ENCODE measurements around the gene KAT14.
"Not testable (repeated sequence)": the region's sequence is repeated elsewhere in the genome, so short reads cannot be mapped to it uniquely, and the experiment has no call there.

Gene KAT14

DNA sequence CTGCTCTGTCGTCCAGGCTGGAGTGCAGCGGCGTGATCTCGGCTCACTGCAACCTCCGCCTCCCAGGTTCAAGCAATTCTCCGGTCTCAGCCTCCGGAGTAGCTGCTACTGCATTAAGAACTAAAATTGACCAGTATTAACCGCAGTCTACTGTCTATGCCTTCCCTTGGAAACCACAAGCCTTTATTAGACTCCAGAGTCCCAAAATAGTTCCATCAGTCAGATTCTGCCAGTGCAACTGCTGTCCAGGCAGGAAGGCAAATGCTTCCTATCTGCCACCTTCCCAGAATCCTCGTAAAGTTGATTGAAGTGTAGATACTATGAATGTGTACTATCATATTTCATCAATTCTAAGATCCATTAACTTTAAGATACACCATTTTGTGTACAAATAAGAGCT is 16.7 kb downstream of the KAT14 start:
- DNase-seq (ENCODE audit: low read depth in 1 of 2, low spot score in 1 of 2) = no peak

DNA sequence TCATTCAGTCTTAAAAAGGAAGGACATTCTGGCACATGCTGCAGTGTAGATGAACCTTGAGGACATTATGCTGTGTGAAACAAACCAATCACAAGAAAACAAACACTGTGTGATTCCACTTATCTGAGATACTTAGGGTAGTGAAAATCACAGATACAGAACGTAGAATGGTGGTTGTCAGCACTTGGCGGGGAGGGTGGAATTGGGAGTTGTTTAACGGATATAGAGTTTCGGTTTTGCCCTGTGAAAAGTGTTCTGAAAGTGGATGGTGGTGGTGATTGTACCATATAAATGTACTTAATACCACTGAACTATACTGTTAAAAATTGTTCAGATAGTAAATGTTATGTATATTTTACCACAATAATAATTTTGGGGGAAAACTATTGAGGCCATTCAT is 18.4 kb downstream of the KAT14 start:
- DNase-seq (ENCODE audit: low read depth in 1 of 2, low spot score in 1 of 2) = no peak

DNA sequence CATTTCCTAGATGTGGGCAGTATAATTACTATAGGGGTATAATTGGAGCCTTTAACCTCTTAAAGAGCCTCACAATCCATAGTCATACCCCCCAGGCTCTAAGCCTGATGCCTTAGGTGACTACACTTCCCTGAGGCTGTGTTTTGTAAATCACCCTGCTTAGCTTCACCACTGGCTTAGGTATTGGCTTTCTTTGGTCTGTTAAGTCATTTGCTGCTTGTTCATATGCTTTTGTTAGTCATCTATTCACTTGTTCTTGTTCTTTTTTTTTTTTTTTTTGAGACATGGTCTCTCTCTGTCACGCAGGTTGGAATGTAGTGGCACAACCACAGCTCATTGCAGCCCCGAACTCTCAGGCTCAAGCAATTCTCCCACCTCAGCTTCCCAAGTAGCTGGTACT is 26.7 kb downstream of the KAT14 start:
- DNase-seq (ENCODE audit: low read depth in 1 of 2, low spot score in 1 of 2) = no peak

DNA sequence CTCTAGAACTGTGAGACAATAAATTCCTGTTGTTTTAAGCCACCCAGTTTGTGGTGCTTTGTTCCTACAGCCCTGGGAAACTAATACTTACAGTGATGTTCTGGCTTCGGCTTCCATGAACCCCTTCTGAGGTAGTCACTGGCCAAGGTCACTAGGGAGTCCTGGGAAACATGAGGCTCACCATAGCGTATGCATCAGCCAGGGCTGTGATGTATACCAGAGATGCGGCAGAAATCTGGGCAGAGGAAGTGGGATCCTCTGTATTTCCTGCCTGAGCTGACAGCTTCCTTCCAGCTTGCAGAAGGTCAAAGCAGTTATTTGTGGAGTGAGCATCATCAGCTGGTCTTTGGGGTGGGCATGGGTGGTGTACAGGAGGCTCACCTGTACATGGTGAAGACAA is 27.9 kb downstream of the KAT14 start:
- no peak for DNase-seq (ENCODE audit: low read depth in 1 of 2, low spot score in 1 of 2)

DNA sequence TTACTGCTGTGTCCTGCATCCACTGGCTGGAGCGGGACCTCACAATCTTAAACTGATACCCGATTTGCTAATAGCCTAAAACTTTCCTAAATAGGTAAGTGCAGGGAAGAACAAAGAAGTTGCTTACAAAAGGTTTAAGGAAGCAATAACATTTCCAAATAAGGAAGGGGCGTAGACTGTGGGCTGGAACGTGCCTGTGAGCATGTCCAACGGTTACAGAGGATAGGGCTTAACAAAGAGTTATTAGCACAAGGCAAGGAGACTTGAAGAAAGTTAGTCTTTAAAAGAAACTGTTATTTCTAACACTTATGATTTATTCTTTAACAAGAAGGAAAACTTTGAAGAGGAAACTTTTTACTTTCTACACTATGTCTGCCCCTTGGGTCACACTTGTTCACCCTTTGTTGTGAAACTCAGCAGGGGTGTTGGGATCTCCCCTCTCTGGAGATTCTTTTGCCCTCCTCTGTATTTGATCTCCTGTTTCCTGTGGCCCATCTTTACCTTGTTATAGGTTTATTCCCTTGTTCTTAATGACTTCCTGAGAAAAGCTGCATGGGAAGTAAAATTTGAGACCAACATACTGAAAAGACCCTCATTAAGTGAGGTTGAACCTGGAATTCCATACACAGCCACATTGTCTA is 28.7 kb downstream of the KAT14 start:
- DNase-seq (ENCODE audit: low read depth in 1 of 2, low spot score in 1 of 2) = no peak

DNA sequence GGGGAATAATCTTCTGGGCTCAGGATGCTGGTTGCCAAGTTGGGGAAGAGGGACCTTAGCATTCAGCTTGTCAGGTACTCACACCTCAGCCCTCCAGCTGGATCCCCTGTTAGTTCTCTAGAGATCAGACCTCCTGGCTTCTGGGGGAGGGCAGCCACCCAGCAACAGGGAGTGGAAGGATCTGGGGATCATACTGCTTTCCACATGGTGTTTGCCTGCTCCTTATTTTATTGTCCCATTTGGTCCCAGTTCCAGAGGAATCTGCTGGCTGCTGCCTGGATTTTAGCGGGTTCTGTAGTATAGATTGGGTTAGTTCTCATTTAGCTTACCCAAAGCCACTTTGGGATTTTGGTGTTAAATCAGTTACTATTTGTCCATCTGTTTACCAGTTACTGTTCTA is 29.3 kb downstream of the KAT14 start:
- DNase-seq (ENCODE audit: low read depth in 1 of 2, low spot score in 1 of 2) = no peak

DNA sequence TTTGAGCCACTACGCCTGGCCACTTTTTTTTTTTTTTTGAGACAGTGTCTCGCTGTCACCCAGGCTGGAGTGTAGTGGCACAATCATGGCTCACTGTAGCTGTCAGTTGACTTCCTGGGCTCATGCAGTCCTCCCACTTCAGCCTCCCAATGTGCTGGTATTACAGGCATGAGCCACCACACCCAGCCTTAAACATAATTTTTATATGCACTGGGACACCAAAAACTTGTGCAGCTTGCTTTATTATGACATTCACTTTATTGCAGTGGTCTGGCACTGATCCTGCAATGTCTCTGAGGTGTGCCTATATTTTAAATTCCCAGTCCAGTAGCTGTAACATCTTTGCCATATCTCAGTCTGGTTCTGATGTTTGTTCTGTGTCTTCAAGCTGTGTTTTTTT is 34.7 kb downstream of the KAT14 start:
- DNase-seq (ENCODE audit: low read depth in 1 of 2, low spot score in 1 of 2) = no peak

DNA sequence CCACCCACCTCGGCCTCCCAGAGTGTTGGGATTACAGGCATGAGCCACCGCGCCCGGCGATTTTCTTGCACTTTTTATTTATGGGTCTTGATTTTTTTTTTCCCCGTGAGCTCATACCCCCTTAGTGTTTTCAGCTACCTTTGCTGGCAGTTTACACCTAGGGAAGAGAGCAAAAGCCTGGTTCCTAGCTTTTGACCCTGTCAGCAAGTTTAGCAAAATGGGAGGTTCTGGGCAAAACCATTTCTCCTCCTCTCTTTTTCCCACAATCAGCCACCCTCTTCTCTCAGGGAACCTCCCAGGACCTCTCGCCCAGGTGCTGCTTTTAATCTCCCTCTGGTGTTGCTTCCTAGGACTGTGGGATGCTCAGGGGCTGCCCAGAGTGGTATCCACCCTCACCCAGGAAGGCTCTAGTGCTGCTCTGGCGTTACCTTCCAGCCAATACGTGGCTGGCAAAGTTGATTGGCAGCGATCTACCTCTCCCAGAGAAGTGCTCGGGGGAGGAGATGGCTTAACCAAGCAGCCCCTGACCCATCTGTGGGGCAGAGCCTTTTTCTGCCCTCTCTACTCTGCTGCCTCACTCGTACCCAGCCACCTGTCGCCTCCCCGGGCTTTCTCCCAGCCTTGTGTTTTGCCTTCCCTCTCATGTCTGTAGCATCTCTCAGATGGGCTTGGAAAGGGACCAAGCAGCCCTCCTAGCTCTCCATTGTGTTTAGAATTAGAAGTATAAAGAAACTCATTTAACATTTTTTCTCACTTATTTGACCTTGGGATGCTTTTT is 37.4 kb downstream of the KAT14 start:
- DNase-seq (ENCODE audit: low read depth in 1 of 2, low spot score in 1 of 2) = no peak

DNA sequence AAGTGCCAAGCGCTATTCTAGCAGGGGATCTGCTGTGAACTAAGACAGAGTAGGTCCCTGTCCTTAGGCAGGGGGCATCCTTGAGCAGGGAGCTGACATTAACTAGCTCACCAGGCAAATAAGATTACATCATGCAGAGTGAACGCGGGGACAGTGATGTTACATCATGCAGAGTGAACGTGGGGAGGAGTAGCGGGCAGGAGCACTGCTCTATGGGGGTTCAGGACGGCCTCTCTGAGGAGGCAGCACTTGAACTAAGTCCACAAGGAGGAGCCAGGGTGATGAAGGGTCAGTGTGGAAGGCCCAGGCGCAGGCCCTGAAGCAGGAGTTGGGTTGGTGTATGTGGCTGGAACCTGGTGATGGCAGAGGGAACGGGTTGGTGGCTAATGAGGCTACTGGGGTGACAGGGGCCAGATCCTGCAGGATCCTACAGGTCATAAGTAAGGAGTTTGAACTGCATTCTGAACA is 38.7 kb downstream of the KAT14 start:
- no peak for DNase-seq (ENCODE audit: low read depth in 1 of 2, low spot score in 1 of 2)

DNA sequence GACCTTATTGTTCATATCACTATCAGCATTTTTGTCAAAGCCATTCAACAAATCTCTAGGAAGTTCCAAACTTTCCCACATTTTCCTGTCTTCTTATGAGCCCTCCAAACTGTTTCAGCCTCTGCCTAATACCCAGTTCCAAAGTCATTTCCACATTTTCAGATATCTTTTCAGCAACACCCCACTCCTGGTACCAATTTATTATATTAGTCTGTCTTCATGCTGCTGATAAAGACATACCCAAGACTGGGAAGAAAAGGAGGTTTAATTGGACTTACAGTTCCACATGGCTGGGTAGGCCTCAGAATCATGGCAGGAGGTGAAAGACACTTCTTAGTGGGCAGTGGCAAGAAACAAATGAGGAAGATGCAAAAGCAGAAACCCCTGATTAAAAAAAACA is 42.7 kb downstream of the KAT14 start:
- DNase-seq (ENCODE audit: low read depth in 1 of 2, low spot score in 1 of 2) = not testable (repeated sequence)

DNA sequence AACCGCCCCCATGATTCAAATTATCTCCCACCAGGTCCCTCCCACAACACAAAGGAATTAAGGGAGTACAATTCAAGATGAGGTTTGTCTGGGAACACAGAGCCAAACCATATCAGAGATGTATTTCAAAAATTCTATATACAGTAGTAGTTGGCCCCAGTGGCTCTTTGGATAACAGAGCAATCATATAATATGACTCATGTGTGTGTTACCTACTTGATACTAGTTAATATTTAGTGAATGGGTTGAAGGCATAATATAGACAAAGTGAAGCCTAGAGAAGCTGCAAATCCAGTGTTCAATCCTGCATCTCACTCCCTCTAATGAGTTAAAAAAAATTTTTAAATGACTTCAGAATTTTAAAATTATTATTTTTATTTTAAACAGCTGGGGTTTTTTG is 43.2 kb downstream of the KAT14 start:
- DNase-seq (ENCODE audit: low read depth in 1 of 2, low spot score in 1 of 2) = no peak

DNA sequence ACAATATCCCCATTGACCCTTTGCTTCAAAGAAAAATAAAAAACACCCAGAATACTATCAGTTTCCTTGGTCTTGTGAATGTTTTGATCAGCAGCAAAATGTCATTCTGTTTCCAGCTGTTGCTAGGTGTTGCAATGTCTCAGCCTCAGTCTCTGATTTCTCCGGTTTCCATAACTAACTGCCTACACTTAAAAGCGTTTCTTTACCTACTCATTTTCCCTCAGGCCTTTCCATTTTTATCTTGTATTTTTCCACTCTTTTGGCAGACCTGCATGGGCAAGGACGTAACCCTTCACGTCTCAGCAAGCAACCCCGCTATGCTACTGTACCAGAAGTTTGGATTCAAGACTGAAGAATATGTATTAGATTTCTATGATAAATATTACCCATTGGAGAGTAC is 49.4 kb downstream of the KAT14 start:
- DNase-seq (ENCODE audit: low read depth in 1 of 2, low spot score in 1 of 2) = no peak

DNA sequence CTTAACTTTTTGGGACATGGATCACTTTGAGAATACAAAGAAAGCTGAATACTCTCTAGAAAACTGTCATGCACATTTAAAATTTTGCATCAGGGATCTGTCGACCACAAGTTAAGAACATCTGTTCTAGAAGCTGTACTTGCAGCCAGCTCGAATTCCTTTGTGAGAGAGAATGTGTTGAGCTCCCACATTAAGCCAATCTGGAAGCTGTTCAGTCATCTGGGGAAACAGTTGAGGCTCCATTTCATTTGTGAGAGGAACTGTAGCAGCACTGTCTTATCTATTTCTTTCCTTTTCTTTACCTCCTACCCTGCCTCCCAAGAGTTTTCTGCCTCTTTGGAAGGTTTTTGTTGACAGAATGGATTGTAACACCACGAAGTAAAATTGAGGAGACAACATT is 50.8 kb downstream of the KAT14 start:
- DNase-seq (ENCODE audit: low read depth in 1 of 2, low spot score in 1 of 2) = no peak

DNA sequence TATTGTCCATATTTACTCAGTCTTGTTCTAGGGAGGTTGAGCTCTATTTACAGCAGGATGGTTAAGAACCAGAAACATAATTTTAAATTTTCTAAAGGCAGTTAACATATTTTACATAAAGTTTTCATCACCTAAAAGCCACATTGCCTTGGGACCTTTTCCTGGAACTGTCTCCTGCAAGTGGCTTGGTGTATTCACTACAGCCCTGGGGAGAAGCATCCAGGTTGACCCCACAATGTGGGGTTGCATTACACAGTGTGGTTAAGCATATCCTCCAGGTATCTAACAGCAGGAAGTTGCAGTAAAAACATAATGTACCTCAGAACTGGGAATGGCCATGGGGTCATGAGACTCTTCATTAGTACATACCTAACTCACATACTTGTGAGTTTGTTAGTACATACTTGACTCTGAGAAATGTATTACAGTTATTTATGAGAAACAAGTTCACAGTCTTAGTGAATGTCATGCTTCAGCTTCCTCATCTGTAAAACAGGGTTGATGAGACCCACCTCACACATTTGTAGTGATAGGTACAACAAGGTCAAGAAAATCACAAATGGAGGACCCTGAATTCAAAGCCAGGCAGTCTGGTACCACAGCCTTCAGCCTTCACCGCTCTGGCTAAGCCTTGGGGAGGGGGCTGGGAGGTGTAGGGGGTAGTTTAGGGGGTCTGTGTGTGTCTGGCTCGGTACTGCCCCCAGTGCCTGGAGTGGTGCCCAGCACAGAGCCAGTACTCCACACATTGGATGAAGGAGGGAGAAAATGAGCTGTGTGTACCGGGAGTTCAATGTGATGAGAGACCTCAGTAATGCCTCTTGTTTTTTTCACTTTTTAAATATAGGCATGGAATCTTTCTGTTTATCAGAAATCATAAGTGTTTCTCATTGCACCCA is 52.9 kb downstream of the KAT14 start:
- no peak for DNase-seq (ENCODE audit: low read depth in 1 of 2, low spot score in 1 of 2)

DNA sequence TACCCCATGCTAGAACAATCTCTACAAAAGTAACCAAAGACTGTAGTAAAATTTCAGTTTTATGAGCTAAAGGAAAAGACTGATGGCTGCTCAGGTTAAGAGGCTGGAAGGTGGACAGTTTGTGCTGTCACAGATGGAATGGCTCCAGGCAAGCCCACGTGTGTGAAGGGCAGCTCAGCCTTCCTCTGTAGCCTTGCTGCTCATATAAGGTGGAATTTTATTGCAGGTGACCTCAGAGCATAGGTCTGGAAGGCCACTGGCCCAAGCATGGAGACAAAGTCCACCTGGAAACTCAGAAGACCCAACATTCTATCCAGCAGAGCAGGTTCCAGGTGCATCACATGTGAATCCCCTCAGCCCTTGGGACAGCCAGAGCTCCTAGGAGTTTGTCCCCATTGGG is 53.6 kb downstream of the KAT14 start:
- DNase-seq (ENCODE audit: low read depth in 1 of 2, low spot score in 1 of 2) = no peak

DNA sequence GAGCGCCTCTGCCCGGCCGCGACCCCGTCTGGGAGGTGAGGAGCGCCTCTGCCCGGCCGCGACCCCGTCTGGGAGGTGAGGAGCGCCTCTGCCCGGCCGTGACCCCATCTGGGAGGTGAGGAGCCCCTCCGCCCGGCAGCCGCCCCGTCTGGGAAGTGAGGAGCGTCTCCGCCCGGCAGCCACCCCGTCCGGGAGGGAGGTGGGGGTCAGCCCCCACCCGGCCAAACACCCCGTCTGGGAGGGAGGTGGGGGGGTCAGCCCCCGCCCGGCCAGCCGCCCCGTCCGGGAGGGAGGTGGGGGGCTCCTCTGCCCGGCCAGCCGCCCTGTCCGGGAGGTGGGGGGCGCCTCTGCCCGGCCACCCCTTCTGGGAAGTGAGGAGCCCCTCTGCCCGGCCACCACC is 56.8 kb downstream of the KAT14 start:
- DNase-seq (ENCODE audit: low read depth in 1 of 2, low spot score in 1 of 2) = not testable (repeated sequence)

DNA sequence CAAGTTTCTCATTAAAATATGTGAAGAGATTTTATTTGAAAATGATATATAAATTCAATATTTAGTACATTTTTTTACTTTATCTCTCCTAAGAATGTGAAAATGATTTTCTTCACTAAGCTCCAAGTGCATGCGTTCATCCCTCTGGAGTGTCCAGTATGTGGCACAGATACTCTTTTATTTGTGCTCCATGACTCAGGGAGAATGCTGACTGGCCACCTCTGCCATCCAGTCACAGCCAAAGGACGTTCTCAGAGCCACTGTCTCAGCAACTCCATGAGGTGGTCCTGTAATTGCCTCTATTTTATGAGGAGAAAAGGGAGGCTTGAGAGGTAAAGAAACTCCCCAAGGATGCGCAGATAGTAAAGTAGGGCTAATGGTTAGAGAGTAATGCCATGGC is 58.3 kb downstream of the KAT14 start:
- no peak for DNase-seq (ENCODE audit: low read depth in 1 of 2, low spot score in 1 of 2)

DNA sequence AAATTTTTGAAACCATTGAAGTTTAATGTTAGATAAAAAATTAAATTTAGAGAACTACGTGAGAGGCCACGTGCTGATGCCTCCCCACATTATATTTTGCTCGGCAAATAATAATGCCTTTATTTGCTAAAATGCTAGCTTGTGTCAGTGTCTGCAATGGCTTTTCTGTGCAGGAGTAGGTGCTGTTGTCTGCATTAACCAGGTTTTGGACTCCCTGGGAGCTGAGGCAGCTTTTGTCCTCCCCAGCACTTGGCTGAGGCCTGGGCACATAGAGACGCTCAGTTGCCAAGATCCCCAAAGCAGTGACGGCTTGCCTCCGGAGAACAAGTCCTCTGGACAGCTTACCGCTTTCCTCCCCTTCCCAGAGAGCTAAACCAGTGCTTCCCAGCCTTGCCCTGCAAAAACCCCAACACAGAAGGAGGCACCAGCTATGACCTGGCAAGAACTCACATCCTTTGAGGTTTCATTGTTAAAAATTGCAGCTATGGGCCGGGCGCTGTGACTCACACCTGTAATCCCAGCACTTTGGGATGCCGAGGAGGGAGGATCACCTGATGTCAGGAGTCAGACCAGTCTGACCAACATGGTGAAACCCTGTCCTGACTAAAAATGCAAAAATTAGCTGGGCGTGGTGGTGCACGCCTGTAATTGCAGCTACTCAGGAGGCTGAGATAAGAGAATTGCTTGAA is 59.9 kb downstream of the KAT14 start:
- no peak for DNase-seq (ENCODE audit: low read depth in 1 of 2, low spot score in 1 of 2)

DNA sequence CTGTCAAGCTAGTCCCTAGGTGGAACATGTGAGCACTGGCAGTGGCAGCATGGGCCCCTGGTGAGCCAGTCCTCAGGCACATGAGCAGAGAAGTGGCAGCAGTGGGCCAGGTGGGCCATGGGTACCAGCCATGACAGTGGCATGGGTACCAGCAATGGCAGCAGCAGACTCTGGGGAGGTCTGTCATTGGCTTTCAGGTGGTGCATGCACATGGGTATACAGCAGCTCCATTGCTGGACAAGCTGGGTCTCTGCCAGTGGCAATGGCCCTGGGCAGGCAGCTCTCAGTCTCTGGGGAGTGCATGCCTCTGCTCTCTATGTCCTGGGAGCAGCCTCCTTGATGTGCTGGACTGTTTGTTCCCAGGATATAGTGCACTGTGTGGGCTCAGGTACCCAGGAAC is 65.3 kb downstream of the KAT14 start:
- no peak for DNase-seq (ENCODE audit: low read depth in 1 of 2, low spot score in 1 of 2)

DNA sequence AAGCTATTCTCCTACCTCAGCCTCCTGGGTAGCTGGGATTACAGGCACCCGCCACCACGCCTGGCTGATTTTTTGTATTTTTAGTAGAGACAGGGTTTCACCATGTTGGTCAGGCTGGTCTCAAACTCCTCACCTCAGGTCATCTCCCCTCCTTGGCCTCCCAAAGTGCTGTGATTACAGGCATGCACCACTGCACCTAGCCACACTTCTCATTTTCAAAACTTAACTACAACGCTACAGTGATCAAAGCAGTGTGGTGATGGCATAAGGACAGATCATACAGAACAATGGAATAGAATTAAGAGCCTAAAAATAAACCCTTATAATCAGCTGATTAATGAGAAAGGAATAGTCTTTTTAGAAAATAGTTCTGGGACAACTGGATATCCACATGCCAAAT is 66.0 kb downstream of the KAT14 start:
- not testable (repeated sequence) for DNase-seq (ENCODE audit: low read depth in 1 of 2, low spot score in 1 of 2)

DNA sequence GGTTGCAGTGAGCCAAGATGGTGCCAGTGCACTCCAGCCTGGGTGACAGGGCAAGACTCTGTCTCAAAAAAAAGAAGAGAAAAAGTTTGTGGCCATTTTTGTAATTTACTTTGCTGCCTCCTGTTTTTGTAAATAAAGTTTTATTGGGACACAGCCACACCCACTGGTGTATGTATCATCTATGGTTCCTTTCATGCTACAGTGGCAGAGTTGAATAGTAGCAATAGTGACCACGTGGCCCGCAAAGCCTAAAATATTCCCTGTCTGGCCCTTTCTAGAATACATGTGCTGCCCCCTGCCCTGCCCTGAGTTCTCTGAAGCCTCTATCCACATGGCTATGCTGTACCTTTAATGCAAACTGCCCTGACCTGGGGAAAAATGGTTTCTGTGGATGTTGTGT is 75.3 kb downstream of the KAT14 start:
- DNase-seq (ENCODE audit: low read depth in 1 of 2, low spot score in 1 of 2) = no peak
